OCI-LY7 (cell line): ENCODE data around the gene GMPPA. TPM values are rescaled to one million over a fixed set of nuclear protein-coding genes. Genes with fewer than 3 reads are reported as not detected.

Experiments
- BruUV-seq: library from RNA; stranded (reverse); fragments of 400-500 nt; replicated peaks from 2 replicates; lab custom pipeline; 2021; lab: Mats Ljungman, UMichigan
- CTCF ChIA-PET: fragments of 300-600 bp; sonication (Branson Sonifier 250); formaldehyde crosslinking; loops from one replicate; lab custom pipeline; 2022; ENCODE audit warnings: antibody characterized with exemption; ENCODE audit not compliant: unreplicated experiment; lab: Charles Lee
- POLR2A ChIA-PET: fragments of 300-600 bp; sonication (Branson Sonifier 250); formaldehyde crosslinking; loops from one replicate; lab custom pipeline; 2022; ENCODE audit warnings: antibody characterized with exemption; lab: Charles Lee
- DNase-seq: peaks from one replicate; pipeline ENCODE4 v3.0.0-alpha.2; 2015; ENCODE audit warnings: low spot score
- H2AFZ ChIP-seq: fragments of 200-600 bp; sonication (generic), shearing (Covaris generic); 2 replicates; pipeline ENCODE4 v1.6.1; 2014; ENCODE audit warnings: mild to moderate bottlenecking, antibody characterized with exemption, low read length, moderate library complexity
- H3K27ac ChIP-seq: fragments of 200-600 bp; sonication (generic); 2 replicates; pipeline ENCODE4 v1.5.1; 2014; ENCODE audit warnings: mixed run types, low read depth, mild to moderate bottlenecking, moderate library complexity, low read length, inconsistent platforms; ENCODE audit not compliant: poor library complexity, severe bottlenecking
- H3K36me3 ChIP-seq: fragments of 200-600 bp; sonication (generic); 2 replicates; pipeline ENCODE4 v1.6.1; 2014; ENCODE audit warnings: mild to moderate bottlenecking, antibody characterized with exemption, low read length, moderate library complexity, mixed read lengths; ENCODE audit not compliant: insufficient read depth
- H3K4me1 ChIP-seq: fragments of 200-600 bp; sonication (generic); 2 replicates; pipeline ENCODE4 v1.5.1; 2014; ENCODE audit warnings: mild to moderate bottlenecking, low read length; ENCODE audit not compliant: insufficient read depth, poor library complexity, severe bottlenecking
- H3K4me2 ChIP-seq: fragments of 200-600 bp; sonication (generic); 2 replicates; pipeline ENCODE4 v1.6.1; 2014; ENCODE audit warnings: mild to moderate bottlenecking, low read length
- H3K4me3 ChIP-seq: fragments of 200-600 bp; sonication (generic); 2 replicates; pipeline ENCODE4 v1.5.1; 2014; ENCODE audit warnings: mild to moderate bottlenecking, low read depth, low read length; ENCODE audit not compliant: poor library complexity, severe bottlenecking
- H3K79me2 ChIP-seq: fragments of 200-600 bp; sonication (generic); 2 replicates; pipeline ENCODE4 v1.6.1; 2016; ENCODE audit warnings: low read depth, mild to moderate bottlenecking, low read length, moderate library complexity, mixed read lengths; ENCODE audit not compliant: insufficient read depth
- H3K9me2 ChIP-seq: fragments of 200-600 bp; sonication (generic); 2 replicates; pipeline ENCODE4 v1.6.1; 2016; ENCODE audit warnings: mild to moderate bottlenecking, low read length, mixed read lengths; ENCODE audit not compliant: insufficient read depth
- H3K9me3 ChIP-seq: fragments of 200-600 bp; sonication (generic); 2 replicates; pipeline ENCODE4 v1.6.1; 2014; ENCODE audit warnings: mild to moderate bottlenecking, mixed run types, low read length, mixed read lengths
- H4K20me1 ChIP-seq: fragments of 200-600 bp; sonication (generic); 2 replicates; pipeline ENCODE4 v1.6.1; 2014; ENCODE audit warnings: mild to moderate bottlenecking, antibody characterized with exemption, low read length, moderate library complexity, mixed read lengths; ENCODE audit not compliant: insufficient read depth
- CTCF ChIP-seq: fragments of 200-600 bp; sonication (generic); conservative IDR thresholded peaks from 2 replicates; pipeline ENCODE4 v1.5.1; 2014; ENCODE audit warnings: mild to moderate bottlenecking, antibody characterized with exemption, low read length, moderate library complexity, mixed read lengths
- EZH2phosphoT487 ChIP-seq: fragments of 200-600 bp; sonication (generic); IDR thresholded peaks from 2 replicates; pipeline ENCODE4 v1.6.1; 2018; ENCODE audit warnings: low read depth, borderline replicate concordance, mild to moderate bottlenecking, mixed run types, antibody characterized with exemption, low read length, moderate library complexity, mixed read lengths
- intact Hi-C: fragments of 100-400 bp; cut with micrococcal nuclease; formaldehyde crosslinking; loops from one replicate; pipeline ENCODE4 v1.10.0; 2022; ENCODE audit not compliant: unreplicated experiment
- total RNA-seq, 2 experiments: library from RNA; depleted of rRNA in 1 of 2; stranded (reverse); fragments of >200 nt in 1 of 2; shearing (Covaris generic) in 1 of 2; gene quantifications; 2 replicates each; pipeline ENCODE4 v1.2.3, GENCODE V29; 2014 to 2022

The GMPPA gene
- total RNA-seq, 2 experiments from 2014 or later, result 28.4 to 46.4 TPM

- ChIA-PET CTCF (no interaction called here), POLR2A (no interaction called here)
- Histone ChIP-seq H3K4me2 (no peak overlapping the region), H3K27ac (no peak overlapping the region), H3K36me3 (no peaks in the 10 kb centered on the region), H3K79me2 (no peaks in the 10 kb centered on the region), H3K4me3 (no peak overlapping the region), H3K9me2 (no peaks in the 10 kb centered on the region), H3K9me3 (no peaks in the 10 kb centered on the region), H3K4me1 (no peaks in the 10 kb centered on the region), H4K20me1 (no peaks in the 10 kb centered on the region), H2AFZ (no peak overlapping the region)
- no peak for DNase-seq
- intact Hi-C loops, result no loop called here
- BruUV-seq, result no TSS peak
- TF ChIP-seq CTCF, result no peak
- no peak for TF ChIP-seq EZH2phosphoT487
These were observed 27.0 kb downstream of the GMPPA start for GRCh38 chr2:219525533-219526232.

GRCh38 chr2:219526320-219527075, 27.8 kb downstream of the GMPPA start:
- Histone ChIP-seq H3K36me3 (no peaks in the 10 kb centered on the region), H3K27ac (no peak overlapping the region), H3K4me1 (no peaks in the 10 kb centered on the region), H3K9me2 (no peaks in the 10 kb centered on the region), H3K9me3 (no peaks in the 10 kb centered on the region), H4K20me1 (no peaks in the 10 kb centered on the region), H2AFZ (no peak overlapping the region), H3K4me2 (no peak overlapping the region), H3K79me2 (no peaks in the 10 kb centered on the region), H3K4me3 (no peak overlapping the region)
- no peak for DNase-seq
- CTCF ChIA-PET, result no interaction called here
- POLR2A ChIA-PET, result no interaction called here
- no peak for TF ChIP-seq CTCF
- no peak for TF ChIP-seq EZH2phosphoT487
- intact Hi-C loops, result no loop called here
- BruUV-seq, result no TSS peak

- no peak overlapping the region for H2AFZ ChIP-seq
- H3K79me2 ChIP-seq, result no peaks in the 10 kb centered on the region
- H3K4me3 ChIP-seq, result no peak overlapping the region
- DNase-seq, result no peak
- no peaks in the 10 kb centered on the region for H3K4me1 ChIP-seq
- TF ChIP-seq CTCF (no peak), EZH2phosphoT487 (no peak)
- POLR2A ChIA-PET, result no interaction called here
- BruUV-seq, result no TSS peak
- H3K36me3 ChIP-seq, result no peaks in the 10 kb centered on the region
- H3K27ac ChIP-seq, result no peak overlapping the region
- H3K9me2 ChIP-seq, result no peaks in the 10 kb centered on the region
- no peaks in the 10 kb centered on the region for H3K9me3 ChIP-seq
- intact Hi-C loops, result no loop called here
- CTCF ChIA-PET, result interaction anchor here (0.7 kb wide), 1 partner anchor 122 kb away, joined by 3 read pairs; no protein-coding TSS in a partner anchor
- no peak overlapping the region for H3K4me2 ChIP-seq
- H4K20me1 ChIP-seq, result no peaks in the 10 kb centered on the region
These were observed 28.3 kb downstream of the GMPPA start for GRCh38 chr2:219527076-219527394.
